PC-9 (cell line): ENCODE data around the gene PSMB7. TPM values are rescaled to one million over a fixed set of nuclear protein-coding genes. Genes with fewer than 3 reads are reported as not detected.

ENCODE experiments used
- BruUV-seq: library from RNA; stranded (reverse); fragments of 400-500 nt; replicated peaks from 2 replicates; lab custom pipeline; 2021; lab: Mats Ljungman, UMichigan
- CTCF ChIA-PET: fragments of 300-600 bp; sonication (Branson Sonifier 250); formaldehyde crosslinking; loops from one replicate; lab custom pipeline; 2022; ENCODE audit warnings: antibody characterized with exemption; lab: Charles Lee
- POLR2A ChIA-PET: fragments of 300-600 bp; sonication (Branson Sonifier 250); formaldehyde crosslinking; loops from one replicate; lab custom pipeline; 2022; ENCODE audit warnings: antibody characterized with exemption; ENCODE audit not compliant: unreplicated experiment; lab: Charles Lee
- DNase-seq, 2 experiments: peaks; one replicate each; pipeline versions ENCODE4 v3.0.0 to v3.0.0-alpha.2; 2015 to 2022; ENCODE audit warnings: mixed read lengths in 1 of 2
- H2AFZ ChIP-seq: fragments of 200-600 bp; sonication (generic); 2 replicates; pipeline ENCODE4 v1.8.1; 2017; ENCODE audit warnings: antibody characterized with exemption
- H3F3A ChIP-seq: fragments of 200-600 bp; sonication (generic); 2 replicates; pipeline ENCODE4 v1.8.1; 2017; ENCODE audit warnings: antibody characterized with exemption, mild to moderate bottlenecking, low read depth; ENCODE audit not compliant: insufficient read depth
- H3K27ac ChIP-seq: fragments of 200-600 bp; sonication (generic); 2 replicates; pipeline ENCODE4 v1.6.1; 2016; ENCODE audit warnings: mixed run types
- H3K27me3 ChIP-seq: fragments of 200-600 bp; sonication (generic); 2 replicates; pipeline ENCODE4 v1.6.1; 2016; ENCODE audit warnings: low read depth, mixed run types; ENCODE audit not compliant: insufficient read depth
- H3K36me3 ChIP-seq: fragments of 200-600 bp; sonication (generic); 2 replicates; pipeline ENCODE4 v1.6.1; 2016; ENCODE audit warnings: low read depth, mixed run types
- H3K4me1 ChIP-seq: fragments of 200-600 bp; sonication (generic); replicated peaks from 2 replicates; pipeline ENCODE4 v1.6.1; 2016; ENCODE audit warnings: mixed run types; ENCODE audit not compliant: insufficient read depth
- H3K4me2 ChIP-seq: fragments of 200-600 bp; sonication (generic); 2 replicates; pipeline ENCODE4 v1.6.1; 2017; ENCODE audit warnings: mixed run types
- H3K4me3 ChIP-seq: fragments of 200-600 bp; sonication (generic); 2 replicates; pipeline ENCODE4 v1.6.1; 2016; ENCODE audit warnings: mixed run types
- H3K79me2 ChIP-seq: fragments of 200-600 bp; sonication (generic); 2 replicates; pipeline ENCODE4 v1.6.1; 2017; ENCODE audit warnings: low read depth, mixed run types
- H3K9me2 ChIP-seq: fragments of 200-600 bp; sonication (generic); 2 replicates; pipeline ENCODE4 v1.8.1; 2017; ENCODE audit warnings: mild to moderate bottlenecking; ENCODE audit not compliant: insufficient read depth
- H3K9me3 ChIP-seq: fragments of 200-600 bp; sonication (generic); 2 replicates; pipeline ENCODE4 v1.8.1; 2016; ENCODE audit warnings: low read depth; ENCODE audit not compliant: insufficient read depth
- H4K20me1 ChIP-seq: fragments of 200-600 bp; sonication (generic); 2 replicates; pipeline ENCODE4 v1.8.1; 2017; ENCODE audit not compliant: insufficient read depth
- CTCF ChIP-seq: fragments of 200-600 bp; sonication (generic); conservative IDR thresholded peaks from 2 replicates; pipeline ENCODE4 v1.6.1; 2017; ENCODE audit warnings: mixed run types, antibody characterized with exemption, mild to moderate bottlenecking, moderate library complexity
- EZH2 ChIP-seq: fragments of 200-600 bp; sonication (generic); IDR thresholded peaks from 2 replicates; pipeline ENCODE4 v1.8.0; 2017; ENCODE audit warnings: antibody characterized with exemption, low read depth
- intact Hi-C: fragments of 100-400 bp; cut with micrococcal nuclease; formaldehyde crosslinking; loops from one replicate; pipeline ENCODE4 v1.10.0; 2022; ENCODE audit not compliant: unreplicated experiment
- total RNA-seq: library from RNA; stranded (reverse); gene quantifications from 2 replicates; pipeline ENCODE4 v1.2.3, GENCODE V29; 2021

The PSMB7 gene
- total RNA-seq, 1 experiment from 2014 or later: 359 TPM

- POLR2A ChIA-PET: no interaction called here
- H4K20me1 ChIP-seq: peaks cover 27% of the 10 kb centered on the region
- peaks cover 29% of the 10 kb centered on the region for H3F3A ChIP-seq
- CTCF ChIA-PET: interaction anchor here (0.8 to 1.5 kb wide), 2 partner anchors 10 to 16 kb away, joined by 3 to 9 read pairs; no protein-coding TSS in a partner anchor
- peaks cover 35% of the 10 kb centered on the region for H3K4me1 ChIP-seq
- no peak overlapping the region for H3K4me2 ChIP-seq
- H3K9me2 ChIP-seq: no peaks in the 10 kb centered on the region
- H3K36me3 ChIP-seq: peaks cover 75% of the 10 kb centered on the region
- no peak for TF ChIP-seq CTCF
- no peak for TF ChIP-seq EZH2
- H3K4me3 ChIP-seq: no peak overlapping the region
- BruUV-seq: no TSS peak
- H3K79me2 ChIP-seq: peaks cover 76% of the 10 kb centered on the region
- H3K9me3 ChIP-seq: no peaks in the 10 kb centered on the region
- no peak overlapping the region for H2AFZ ChIP-seq
- H3K27ac ChIP-seq: no peak overlapping the region
- no peaks in the 10 kb centered on the region for H3K27me3 ChIP-seq
- no peak for DNase-seq
- intact Hi-C loops: no loop called here
Measured at GRCh38 chr9:124409410-124409809, 5.8 kb downstream of the PSMB7 start.

DNA sequence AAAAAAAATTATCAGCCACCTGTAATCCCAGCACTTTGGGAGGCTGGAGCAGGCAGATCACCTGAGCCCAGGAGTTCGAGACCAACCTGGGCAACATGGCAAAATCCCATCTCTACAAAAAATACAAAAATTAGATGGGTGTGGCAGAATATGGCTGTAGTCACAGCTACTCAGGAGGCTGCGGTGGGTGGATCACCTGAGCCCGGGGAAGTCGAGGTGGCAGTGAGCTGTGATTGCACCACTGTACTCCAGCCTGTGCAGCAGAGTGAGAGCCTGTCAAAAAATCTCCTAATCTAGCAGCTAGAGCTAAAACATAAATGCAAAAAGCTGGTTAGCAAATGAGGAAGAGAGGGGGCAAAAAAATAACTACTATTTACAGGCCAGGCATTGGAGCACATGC is 12.0 kb downstream of the PSMB7 start:
- no peaks in the 10 kb centered on the region for H3K4me1 ChIP-seq
- intact Hi-C loops: no loop called here
- no peak overlapping the region for H3K4me2 ChIP-seq
- H3K36me3 ChIP-seq: peaks cover 46% of the 10 kb centered on the region
- DNase-seq: no peak
- no peaks in the 10 kb centered on the region for H3K9me3 ChIP-seq
- POLR2A ChIA-PET: no interaction called here
- peaks cover 19% of the 10 kb centered on the region; the same call in 1 of the 2 replicates for H3F3A ChIP-seq
- no peak overlapping the region for H3K27ac ChIP-seq
- H4K20me1 ChIP-seq: peaks cover 55% of the 10 kb centered on the region
- CTCF ChIA-PET: interaction anchor here (1.1 kb wide), 1 partner anchor 11 kb away, joined by 3 read pairs; no protein-coding TSS in a partner anchor
- no peaks in the 10 kb centered on the region for H3K9me2 ChIP-seq
- TF ChIP-seq EZH2 (no peak), CTCF (no peak)
- BruUV-seq: no TSS peak
- H3K27me3 ChIP-seq: no peaks in the 10 kb centered on the region
- peaks cover 82% of the 10 kb centered on the region for H3K79me2 ChIP-seq
- H3K4me3 ChIP-seq: no peak overlapping the region
- H2AFZ ChIP-seq: no peak overlapping the region

GRCh38 chr9:124399968-124400940 is 15.0 kb downstream of the PSMB7 start:
- POLR2A ChIA-PET: no interaction called here
- intact Hi-C loops: loop anchor here (10.0 kb wide), 3 partner anchors 105 to 375 kb away; partner anchors contain the start of genes NR6A1 and OLFML2A

More at GRCh38 chr9:124399968-124400940, 15.0 kb downstream of the PSMB7 start:
- H3K36me3 ChIP-seq: peaks cover 27% of the 10 kb centered on the region
- H2AFZ ChIP-seq: no peak overlapping the region
- H3K9me2 ChIP-seq: no peaks in the 10 kb centered on the region
- H3K27ac ChIP-seq: no peak overlapping the region
- no peak for TF ChIP-seq EZH2
- TF ChIP-seq CTCF: no peak
- H3K4me3 ChIP-seq: no peak overlapping the region
- CTCF ChIA-PET: interaction anchor here (0.9 kb wide), 1 partner anchor 10 kb away, joined by 3 read pairs; no protein-coding TSS in a partner anchor
- H4K20me1 ChIP-seq: peaks cover 57% of the 10 kb centered on the region
- no peak overlapping the region for H3K4me2 ChIP-seq
- H3K27me3 ChIP-seq: no peaks in the 10 kb centered on the region
- DNase-seq: no peak
- H3K79me2 ChIP-seq: peaks cover 86% of the 10 kb centered on the region
- no peaks in the 10 kb centered on the region for H3K9me3 ChIP-seq
- BruUV-seq: no TSS peak
- H3K4me1 ChIP-seq: peaks cover 18% of the 10 kb centered on the region
- peaks cover 31% of the 10 kb centered on the region; the same call in 1 of the 2 replicates for H3F3A ChIP-seq
